AG09319 (cell line): Measurements from ENCODE around the gene HSD11B2.

ENCODE experiments used
- DNase-seq: peaks from one replicate; pipeline ENCODE4 v3.0.0-alpha.2; 2010; ENCODE audit warnings: low read depth; ENCODE audit errors: extremely low read depth
- TF ChIP-seq, protein P1 (sequence below): IDR thresholded peaks from 2 replicates; pipeline ENCODE4 v1.5.1; 2011; ENCODE audit warnings: low read depth, mild to moderate bottlenecking, inconsistent platforms, low read length, moderate library complexity

Gene HSD11B2

DNA sequence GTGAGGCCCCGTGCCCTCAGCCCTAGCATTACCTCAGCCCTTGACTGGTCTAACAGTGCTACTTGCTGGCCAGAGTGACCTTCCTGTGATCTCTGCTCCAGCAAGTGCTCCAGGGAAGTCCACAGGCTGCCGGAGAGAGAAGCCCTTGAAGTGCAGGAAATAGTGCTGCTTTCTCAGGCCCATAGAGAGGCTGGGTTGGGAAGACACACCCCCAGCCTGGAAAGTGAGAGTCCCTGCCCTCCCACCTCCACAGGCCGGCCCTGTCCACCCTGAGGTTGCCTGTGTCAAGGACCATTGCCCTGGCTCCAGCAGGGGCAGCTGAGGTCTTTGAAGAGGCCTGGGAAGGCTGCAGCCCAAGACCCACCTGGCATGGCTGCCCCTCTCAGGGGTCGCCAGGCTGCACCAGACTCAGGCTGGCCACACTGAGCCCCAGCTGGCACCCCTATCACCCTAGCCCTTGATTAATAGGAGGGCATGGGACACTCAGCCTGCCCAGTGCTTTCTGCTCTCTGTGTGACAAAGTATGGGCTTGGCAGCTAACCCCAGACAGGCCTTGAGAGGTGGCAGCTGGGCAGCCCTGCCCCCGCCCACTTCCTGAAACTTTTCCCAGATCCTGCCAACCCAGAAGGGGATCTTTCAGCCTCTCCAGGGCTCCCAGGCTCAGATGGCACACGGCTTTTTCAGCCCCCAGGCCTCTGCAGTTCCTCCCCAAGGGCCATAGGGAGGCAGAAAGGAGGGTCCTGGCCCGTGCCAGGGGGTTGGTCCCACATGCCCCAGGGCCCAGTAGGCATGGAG is 28.3 kb downstream of the HSD11B2 start:
- no peak for DNase-seq
- TF ChIP-seq, protein P1, sequence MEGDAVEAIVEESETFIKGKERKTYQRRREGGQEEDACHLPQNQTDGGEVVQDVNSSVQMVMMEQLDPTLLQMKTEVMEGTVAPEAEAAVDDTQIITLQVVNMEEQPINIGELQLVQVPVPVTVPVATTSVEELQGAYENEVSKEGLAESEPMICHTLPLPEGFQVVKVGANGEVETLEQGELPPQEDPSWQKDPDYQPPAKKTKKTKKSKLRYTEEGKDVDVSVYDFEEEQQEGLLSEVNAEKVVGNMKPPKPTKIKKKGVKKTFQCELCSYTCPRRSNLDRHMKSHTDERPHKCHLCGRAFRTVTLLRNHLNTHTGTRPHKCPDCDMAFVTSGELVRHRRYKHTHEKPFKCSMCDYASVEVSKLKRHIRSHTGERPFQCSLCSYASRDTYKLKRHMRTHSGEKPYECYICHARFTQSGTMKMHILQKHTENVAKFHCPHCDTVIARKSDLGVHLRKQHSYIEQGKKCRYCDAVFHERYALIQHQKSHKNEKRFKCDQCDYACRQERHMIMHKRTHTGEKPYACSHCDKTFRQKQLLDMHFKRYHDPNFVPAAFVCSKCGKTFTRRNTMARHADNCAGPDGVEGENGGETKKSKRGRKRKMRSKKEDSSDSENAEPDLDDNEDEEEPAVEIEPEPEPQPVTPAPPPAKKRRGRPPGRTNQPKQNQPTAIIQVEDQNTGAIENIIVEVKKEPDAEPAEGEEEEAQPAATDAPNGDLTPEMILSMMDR: no peak

DNA sequence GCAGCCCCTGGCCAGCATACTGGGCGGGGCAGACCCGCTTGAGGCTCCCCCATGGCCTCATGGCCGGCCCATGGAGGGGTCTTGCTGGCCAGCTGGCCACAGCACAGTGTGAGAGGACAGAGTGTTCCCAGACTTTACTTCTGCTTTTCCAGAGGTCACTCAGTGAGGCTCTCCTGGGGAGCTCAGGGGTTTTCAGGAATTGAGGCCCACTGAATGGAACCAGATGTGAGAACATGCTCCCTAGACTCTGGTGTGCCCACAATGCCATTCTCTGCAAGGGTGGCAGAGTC is 28.9 kb downstream of the HSD11B2 start:
- no peak for DNase-seq
- TF ChIP-seq, protein P1: no peak

DNA sequence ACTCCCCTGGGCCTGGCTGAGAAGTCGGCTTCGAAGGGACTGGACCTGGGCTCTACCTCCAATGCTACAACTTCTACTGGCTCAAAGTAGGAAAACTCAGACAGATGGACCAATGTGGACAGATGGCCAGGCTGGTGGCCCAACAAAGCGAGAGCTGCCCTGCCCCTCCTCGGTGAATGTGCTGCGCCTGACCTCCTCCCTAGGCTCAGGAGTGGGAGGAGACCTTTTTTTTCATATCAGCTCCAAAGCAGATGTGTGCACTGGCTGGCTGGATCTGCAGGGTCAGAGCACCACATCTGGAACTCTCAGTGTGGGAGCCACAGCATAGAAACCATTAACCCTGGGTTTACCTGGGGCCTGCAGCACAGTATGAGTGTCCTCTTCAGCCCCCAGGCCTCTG is 29.2 kb downstream of the HSD11B2 start:
- DNase-seq: no peak
- TF ChIP-seq, protein P1: no peak

DNA sequence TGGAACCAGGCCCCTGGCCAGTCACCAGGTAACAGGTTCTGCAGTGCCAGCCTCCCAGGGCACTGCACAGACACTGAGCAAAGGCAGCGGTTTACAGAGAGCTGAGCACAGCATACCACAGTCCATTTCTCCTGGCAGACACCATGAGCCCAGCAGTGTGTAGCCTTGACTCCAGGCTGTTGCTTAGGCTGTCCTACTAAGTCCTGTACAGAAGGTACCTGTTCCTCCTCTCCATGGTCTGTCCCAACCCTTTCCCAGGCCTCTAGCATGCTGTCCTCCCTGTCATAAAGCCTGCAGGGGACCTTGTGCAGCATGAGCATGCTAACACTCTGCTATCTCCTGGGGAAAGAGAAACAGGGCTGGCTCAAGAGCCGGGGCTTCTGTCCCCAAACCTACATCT is 30.0 kb downstream of the HSD11B2 start:
- no peak for DNase-seq
- TF ChIP-seq, protein P1: no peak

DNA sequence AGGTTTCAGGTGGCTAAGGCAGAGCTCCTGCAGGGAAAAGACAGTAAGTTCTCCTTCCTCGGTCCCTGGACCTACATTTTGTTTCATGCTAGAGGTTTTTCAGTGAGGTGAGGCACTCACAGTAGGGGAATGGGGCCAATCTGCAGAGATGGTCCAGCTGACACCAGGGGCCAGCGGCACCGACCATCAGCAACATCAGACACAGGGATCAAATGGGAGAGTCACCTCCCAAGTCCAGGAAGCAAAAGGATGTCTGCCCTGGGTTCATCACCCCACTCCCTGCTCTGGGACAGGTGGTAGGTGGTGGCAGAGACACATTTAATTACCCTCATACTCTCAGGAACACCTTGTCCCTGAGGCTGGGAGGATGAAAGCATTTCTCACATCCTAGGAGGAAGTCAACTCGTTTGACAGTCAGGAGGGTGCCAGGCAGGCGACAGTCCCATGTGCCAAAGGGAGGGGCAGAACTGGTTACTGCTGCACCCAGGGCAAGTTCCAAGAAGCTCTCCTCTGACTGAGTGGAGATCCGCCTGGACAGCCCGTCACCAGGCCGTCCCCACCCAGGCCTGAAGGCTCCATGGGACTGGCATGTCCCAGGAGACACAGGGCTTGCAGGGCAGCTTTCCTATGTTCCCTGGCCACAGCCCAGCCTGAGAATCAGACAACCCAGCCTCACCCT is 30.8 kb downstream of the HSD11B2 start:
- DNase-seq: no peak
- TF ChIP-seq, protein P1: no peak

DNA sequence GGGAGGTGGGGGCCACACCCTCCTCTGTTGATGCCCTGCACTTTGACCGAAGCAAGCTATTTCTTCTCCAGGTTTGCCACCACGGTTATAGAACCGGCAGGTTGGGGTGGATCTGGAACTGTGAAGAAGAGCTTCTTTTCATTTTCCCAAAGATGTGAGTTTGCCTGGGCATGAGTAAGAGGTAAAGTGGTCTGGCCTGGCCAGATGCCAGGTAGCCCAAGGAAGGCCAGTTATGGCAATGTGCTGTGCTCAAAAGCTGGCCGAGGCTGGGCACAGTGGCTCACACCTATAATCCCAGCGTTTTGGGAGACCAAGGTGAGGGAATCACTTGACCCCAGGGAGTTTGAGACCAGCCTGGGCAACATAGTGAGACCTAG is 31.3 kb downstream of the HSD11B2 start:
- TF ChIP-seq, protein P1: no peak
- DNase-seq: no peak

DNA sequence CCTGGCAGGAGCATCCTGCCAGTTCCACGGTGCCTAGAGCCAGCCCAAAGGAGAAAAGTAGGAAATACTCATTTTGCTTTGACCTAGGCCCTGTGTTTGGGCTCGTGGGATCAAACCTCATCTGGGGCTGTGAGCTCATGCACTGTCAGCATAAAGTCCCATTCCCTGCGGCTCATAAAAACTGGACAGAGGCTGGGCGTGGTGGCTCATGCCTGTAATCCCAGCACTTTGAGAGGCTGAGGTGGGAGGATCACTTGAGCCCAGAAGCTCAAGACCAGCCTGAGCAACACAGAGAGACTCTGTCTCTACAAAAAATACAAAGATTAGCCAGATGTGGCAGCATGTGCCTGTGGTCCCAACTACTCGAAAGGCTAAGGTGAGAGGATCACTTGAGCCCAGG is 32.1 kb downstream of the HSD11B2 start:
- TF ChIP-seq, protein P1: no peak

More for the DNA sequence above, 32.1 kb downstream of the HSD11B2 start:
- DNase-seq: no peak
